T-helper 1 cell treated with Interleukin-12 subunit alpha and Interleukin-12 subunit beta and Interleukin-4 antibody, amounts not matched to agents 30 μg/mL and 1 μg/mL, for 36 hours (primary cell): Measurements from ENCODE around the gene CTNNA2.
"Not testable (repeated sequence)": the region's sequence is repeated elsewhere in the genome, so short reads cannot be mapped to it uniquely, and the experiment has no call there.

ENCODE experiments used
- H3K27ac Mint-ChIP-seq: one replicate; pipeline ENCODE4 v1.8.0; 2021; ENCODE audit warnings: mild to moderate bottlenecking, mixed read lengths
- H3K27me3 Mint-ChIP-seq: one replicate; pipeline ENCODE4 v1.8.0; 2021; ENCODE audit warnings: low read depth, mixed read lengths
- H3K36me3 Mint-ChIP-seq: one replicate; pipeline ENCODE4 v1.8.0; 2021; ENCODE audit warnings: low read depth, mixed read lengths
- H3K4me1 Mint-ChIP-seq: one replicate; pipeline ENCODE4 v1.8.0; 2021; ENCODE audit warnings: low read depth, mixed read lengths
- H3K4me3 Mint-ChIP-seq: one replicate; pipeline ENCODE4 v1.8.0; 2021; ENCODE audit warnings: mild to moderate bottlenecking, moderate library complexity, mixed read lengths
- H3K9me3 Mint-ChIP-seq: one replicate; pipeline ENCODE4 v1.8.0; 2021; ENCODE audit warnings: mixed read lengths

The CTNNA2 gene

DNA sequence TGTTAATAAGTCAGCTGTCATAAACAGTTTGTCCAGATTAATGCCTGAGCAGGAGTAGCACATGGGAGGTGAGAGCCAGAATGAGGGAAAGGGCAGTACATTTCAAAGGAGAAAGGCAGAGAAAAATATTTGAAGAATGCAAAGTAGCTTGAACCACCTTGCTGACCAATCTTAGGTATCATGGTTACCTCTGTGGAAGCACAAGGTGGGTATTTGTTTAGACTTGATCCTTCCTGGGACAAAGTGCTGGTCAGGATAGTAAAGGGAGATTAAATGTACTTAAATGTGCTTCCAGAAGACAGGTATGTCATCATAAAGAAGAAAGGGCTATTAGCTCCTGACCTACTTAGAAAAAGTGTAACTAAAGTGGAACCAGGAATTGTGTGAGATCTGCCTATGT, 686.7 kb downstream of the CTNNA2 start:
- no peak overlapping the region for H3K27ac Mint-ChIP-seq

DNA sequence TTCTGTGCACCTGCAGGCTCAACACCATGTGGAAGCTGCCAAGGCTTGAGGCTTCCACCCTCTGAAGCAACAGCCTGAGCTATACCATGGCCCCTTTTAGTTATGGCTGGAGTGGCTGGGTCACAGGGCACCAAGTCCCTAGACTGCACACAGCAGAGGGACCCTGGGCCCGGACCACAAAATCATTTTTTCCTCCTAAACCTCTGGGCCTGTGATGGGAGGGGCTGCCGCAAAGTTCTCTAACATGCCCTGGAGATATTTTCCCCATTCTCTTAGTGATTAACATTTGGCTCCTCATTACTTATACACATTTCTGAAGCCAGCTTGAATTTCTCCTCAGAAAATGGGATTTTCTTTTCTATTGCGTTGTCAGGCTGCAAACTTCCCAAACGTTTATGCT, 691.1 kb downstream of the CTNNA2 start:
- not testable (repeated sequence) for H3K4me3 Mint-ChIP-seq, H3K27me3 Mint-ChIP-seq, H3K4me1 Mint-ChIP-seq, H3K36me3 Mint-ChIP-seq, H3K27ac Mint-ChIP-seq
- H3K9me3 Mint-ChIP-seq, result peaks cover 22% of the 10 kb centered on the region

More for the DNA sequence above, 686.7 kb downstream of the CTNNA2 start:
- Mint-ChIP-seq H3K4me1 (no peaks in the 10 kb centered on the region), H3K36me3 (no peaks in the 10 kb centered on the region), H3K9me3 (peaks cover 15% of the 10 kb centered on the region), H3K27me3 (no peaks in the 10 kb centered on the region), H3K4me3 (no peak overlapping the region)

GRCh38 chr2:80205498-80205897, 692.6 kb downstream of the CTNNA2 start:
- H3K9me3 Mint-ChIP-seq, result peaks cover 26% of the 10 kb centered on the region
- H3K4me1 Mint-ChIP-seq, result no peaks in the 10 kb centered on the region
- H3K4me3 Mint-ChIP-seq, result no peak overlapping the region
- no peaks in the 10 kb centered on the region for H3K27me3 Mint-ChIP-seq
- no peaks in the 10 kb centered on the region for H3K36me3 Mint-ChIP-seq
- H3K27ac Mint-ChIP-seq, result no peak overlapping the region

DNA sequence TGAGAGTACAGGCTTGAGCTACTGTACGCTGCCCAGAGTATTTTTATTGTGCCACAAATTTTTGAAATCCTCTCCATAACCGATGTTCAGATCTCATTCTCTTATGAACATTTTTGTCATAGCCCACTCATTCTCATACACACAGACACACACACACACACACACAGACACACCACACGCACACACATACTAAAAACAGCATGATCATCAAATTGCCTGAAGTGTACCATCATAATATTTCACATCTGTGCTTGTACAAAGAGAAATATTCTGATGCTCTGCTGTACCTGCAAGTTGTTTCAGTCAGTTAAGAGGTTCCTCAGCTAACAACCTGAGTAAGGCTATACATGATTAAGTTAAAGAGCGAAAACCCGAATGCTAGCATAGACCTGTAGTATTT, 696.6 kb downstream of the CTNNA2 start:
- H3K9me3 Mint-ChIP-seq, result peaks cover 12% of the 10 kb centered on the region
- H3K36me3 Mint-ChIP-seq, result no peaks in the 10 kb centered on the region
- H3K27ac Mint-ChIP-seq, result no peak overlapping the region
- H3K4me1 Mint-ChIP-seq, result no peaks in the 10 kb centered on the region
- H3K4me3 Mint-ChIP-seq, result no peak overlapping the region
- no peaks in the 10 kb centered on the region for H3K27me3 Mint-ChIP-seq

- H3K27me3 Mint-ChIP-seq, result no peaks in the 10 kb centered on the region
- H3K4me3 Mint-ChIP-seq, result no peak overlapping the region
- peaks cover 11% of the 10 kb centered on the region for H3K9me3 Mint-ChIP-seq
- no peaks in the 10 kb centered on the region for H3K4me1 Mint-ChIP-seq
- no peak overlapping the region for H3K27ac Mint-ChIP-seq
- no peaks in the 10 kb centered on the region for H3K36me3 Mint-ChIP-seq
Measured at GRCh38 chr2:80217446-80217845, 704.6 kb downstream of the CTNNA2 start.

DNA sequence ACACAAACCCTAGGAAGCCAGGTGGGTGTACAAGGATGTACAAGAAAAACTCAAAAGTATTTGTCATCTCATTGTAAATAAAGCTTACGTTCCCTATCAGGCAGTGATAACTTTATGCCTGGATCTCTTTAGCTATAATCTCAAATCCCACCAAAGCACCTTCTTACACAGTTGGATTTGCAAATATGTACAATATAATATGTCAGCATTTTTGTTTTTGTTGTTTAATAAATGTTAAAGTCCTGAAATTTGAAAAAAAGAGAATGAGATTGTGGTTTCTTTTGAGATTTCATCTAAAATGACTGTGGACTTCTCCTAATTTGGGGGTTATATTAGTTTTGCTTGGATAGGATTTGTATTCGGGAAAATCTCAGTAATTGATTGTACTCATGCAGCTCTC, 709.8 kb downstream of the CTNNA2 start:
- H3K27me3 Mint-ChIP-seq, result no peaks in the 10 kb centered on the region
- no peak overlapping the region for H3K4me3 Mint-ChIP-seq
- no peak overlapping the region for H3K27ac Mint-ChIP-seq
- H3K36me3 Mint-ChIP-seq, result no peaks in the 10 kb centered on the region
- peaks cover 5% of the 10 kb centered on the region for H3K9me3 Mint-ChIP-seq
- H3K4me1 Mint-ChIP-seq, result no peaks in the 10 kb centered on the region

DNA sequence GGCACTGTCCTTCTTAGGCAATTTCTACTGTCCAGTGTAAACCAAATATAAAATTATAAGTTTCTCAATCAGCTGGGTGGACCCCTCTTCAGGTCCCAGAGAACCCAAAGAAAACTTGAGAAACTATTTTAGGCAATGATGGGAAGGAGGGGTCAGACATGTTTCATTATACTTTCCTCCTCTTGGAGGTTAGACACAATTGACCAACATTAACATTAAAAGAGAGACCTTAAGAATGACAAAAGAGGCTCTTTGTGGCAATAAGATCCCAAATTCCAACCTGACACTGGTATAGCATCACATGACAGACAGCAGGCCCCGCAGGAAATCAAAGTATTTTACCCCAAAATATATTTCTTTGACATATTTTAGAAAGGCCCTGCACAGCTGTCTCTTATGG, 718.6 kb downstream of the CTNNA2 start:
- H3K4me3 Mint-ChIP-seq, result no peak overlapping the region
- H3K27me3 Mint-ChIP-seq, result no peaks in the 10 kb centered on the region
- H3K9me3 Mint-ChIP-seq, result peaks cover 10% of the 10 kb centered on the region
- H3K27ac Mint-ChIP-seq, result no peak overlapping the region
- no peaks in the 10 kb centered on the region for H3K4me1 Mint-ChIP-seq
- H3K36me3 Mint-ChIP-seq, result no peaks in the 10 kb centered on the region

GRCh38 chr2:80233333-80233732, 720.5 kb downstream of the CTNNA2 start:
- no peaks in the 10 kb centered on the region for H3K4me1 Mint-ChIP-seq
- no peak overlapping the region for H3K27ac Mint-ChIP-seq
- no peak overlapping the region for H3K4me3 Mint-ChIP-seq
- no peaks in the 10 kb centered on the region for H3K36me3 Mint-ChIP-seq
- no peaks in the 10 kb centered on the region for H3K27me3 Mint-ChIP-seq
- peaks cover 5% of the 10 kb centered on the region for H3K9me3 Mint-ChIP-seq

GRCh38 chr2:80238692-80239469, 726.0 kb downstream of the CTNNA2 start:
- no peaks in the 10 kb centered on the region for H3K9me3 Mint-ChIP-seq
- H3K36me3 Mint-ChIP-seq, result no peaks in the 10 kb centered on the region
- no peaks in the 10 kb centered on the region for H3K4me1 Mint-ChIP-seq
- H3K27ac Mint-ChIP-seq, result no peak overlapping the region
- H3K27me3 Mint-ChIP-seq, result no peaks in the 10 kb centered on the region
- H3K4me3 Mint-ChIP-seq, result no peak overlapping the region

DNA sequence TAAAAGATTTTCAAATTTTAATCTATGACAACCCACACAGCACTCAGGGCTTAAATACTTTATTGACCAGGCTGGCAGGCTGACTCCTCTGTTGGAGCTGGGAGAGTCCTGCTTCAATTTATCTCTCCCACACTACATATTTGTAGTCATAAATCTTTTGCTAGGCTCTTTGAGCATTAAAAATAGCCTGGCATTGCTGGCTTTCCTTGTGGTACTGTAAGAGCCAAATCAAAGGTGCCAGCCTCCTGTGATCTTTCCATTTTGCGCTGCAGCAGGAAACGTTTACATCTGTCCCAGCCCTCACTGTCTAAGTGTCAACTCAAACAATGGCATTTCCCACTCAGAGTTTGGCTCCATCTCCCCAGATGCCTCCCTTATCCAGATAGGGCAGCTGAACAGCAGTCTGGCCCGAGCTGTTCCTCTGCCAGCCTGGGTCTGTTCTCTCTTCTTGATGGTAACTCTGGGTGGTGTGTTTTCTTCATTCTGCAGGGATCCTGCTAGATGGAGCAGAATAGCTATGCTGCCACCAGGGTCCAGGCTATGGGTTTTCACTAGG, 729.6 kb downstream of the CTNNA2 start:
- no peaks in the 10 kb centered on the region for H3K36me3 Mint-ChIP-seq
- no peaks in the 10 kb centered on the region for H3K9me3 Mint-ChIP-seq
- H3K4me3 Mint-ChIP-seq, result no peak overlapping the region
- H3K27me3 Mint-ChIP-seq, result no peaks in the 10 kb centered on the region
- no peak overlapping the region for H3K27ac Mint-ChIP-seq
- H3K4me1 Mint-ChIP-seq, result no peaks in the 10 kb centered on the region

DNA sequence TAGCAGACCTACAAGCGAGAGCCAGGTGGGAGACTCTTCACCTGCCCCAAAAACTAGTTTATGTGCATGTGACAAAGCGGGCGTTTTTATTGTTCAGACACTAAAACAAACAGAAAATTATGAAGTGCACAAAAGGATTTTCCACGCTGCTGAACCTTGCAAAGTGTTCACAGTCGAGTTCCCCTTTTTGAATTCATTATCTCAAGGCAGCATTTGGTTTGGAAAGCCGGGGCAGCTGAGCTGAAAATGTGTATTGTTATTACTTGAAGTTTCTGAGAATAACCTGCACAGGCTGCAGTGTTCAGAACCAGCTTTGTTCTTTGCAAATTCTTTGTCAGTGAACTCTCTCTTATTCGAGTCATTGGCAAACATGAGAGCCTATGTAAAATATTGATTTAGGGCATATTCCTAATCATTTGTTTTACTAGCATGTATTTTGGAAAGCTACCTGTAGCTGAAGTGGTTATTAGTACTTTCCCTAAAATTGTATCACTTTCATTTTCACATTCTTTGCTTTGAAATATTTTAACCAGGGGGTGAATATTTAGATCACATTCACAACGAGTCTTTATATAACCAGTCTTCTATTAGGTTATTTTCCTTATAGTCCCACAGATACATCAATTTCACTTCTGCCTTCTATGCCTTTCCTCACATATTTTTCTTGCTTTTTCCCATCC, 732.2 kb downstream of the CTNNA2 start:
- Mint-ChIP-seq H3K9me3 (no peaks in the 10 kb centered on the region), H3K4me3 (no peak overlapping the region), H3K27me3 (no peaks in the 10 kb centered on the region), H3K4me1 (no peaks in the 10 kb centered on the region), H3K27ac (no peak overlapping the region), H3K36me3 (no peaks in the 10 kb centered on the region)

GRCh38 chr2:80246534-80246933, 733.7 kb downstream of the CTNNA2 start:
- Mint-ChIP-seq H3K4me1 (no peaks in the 10 kb centered on the region), H3K27ac (no peak overlapping the region), H3K36me3 (no peaks in the 10 kb centered on the region), H3K9me3 (no peaks in the 10 kb centered on the region), H3K4me3 (no peak overlapping the region), H3K27me3 (no peaks in the 10 kb centered on the region)

DNA sequence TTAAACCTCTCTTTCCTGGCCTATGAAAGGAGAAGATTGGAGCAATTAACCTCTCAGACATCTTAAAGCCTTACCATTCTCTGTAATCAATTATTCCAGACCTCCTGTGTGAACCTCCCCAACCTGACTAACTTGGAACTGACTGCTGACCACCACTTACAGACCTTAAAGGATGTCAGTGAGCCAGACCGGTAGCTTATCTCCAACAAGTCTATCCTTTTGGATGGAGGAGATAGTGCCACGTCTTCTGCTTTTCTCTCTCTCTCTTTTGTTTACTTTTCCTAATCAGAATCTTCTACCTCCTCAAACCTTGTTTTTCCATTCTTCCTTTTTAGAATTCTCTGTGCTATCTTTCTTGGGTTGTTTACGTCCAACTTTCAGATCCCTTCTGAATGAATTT, 734.5 kb downstream of the CTNNA2 start:
- H3K27me3 Mint-ChIP-seq, result no peaks in the 10 kb centered on the region
- no peaks in the 10 kb centered on the region for H3K9me3 Mint-ChIP-seq
- no peak overlapping the region for H3K27ac Mint-ChIP-seq
- H3K4me1 Mint-ChIP-seq, result no peaks in the 10 kb centered on the region
- no peaks in the 10 kb centered on the region for H3K36me3 Mint-ChIP-seq
- no peak overlapping the region for H3K4me3 Mint-ChIP-seq

DNA sequence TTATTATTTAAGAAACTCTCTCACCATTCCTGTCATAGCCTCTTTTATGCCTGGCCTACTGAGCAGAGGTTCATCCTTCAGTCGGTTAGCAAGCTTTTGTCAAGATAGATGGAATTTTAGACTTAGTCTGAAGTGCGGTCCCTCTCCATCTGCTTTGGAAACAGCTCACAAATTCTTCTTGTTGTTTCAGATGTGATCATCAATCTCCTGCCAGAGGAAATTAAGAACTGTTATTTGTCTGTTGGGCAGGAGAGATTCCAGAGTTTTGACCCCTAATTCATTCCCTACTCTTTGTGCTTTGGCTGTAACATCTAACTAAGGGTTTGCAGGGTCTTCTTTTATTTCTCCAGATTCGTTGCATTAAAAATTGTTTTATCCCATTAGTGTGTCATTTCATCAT, 735.3 kb downstream of the CTNNA2 start:
- Mint-ChIP-seq H3K27ac (no peak overlapping the region), H3K4me1 (no peaks in the 10 kb centered on the region), H3K27me3 (no peaks in the 10 kb centered on the region), H3K4me3 (no peak overlapping the region), H3K9me3 (no peaks in the 10 kb centered on the region), H3K36me3 (no peaks in the 10 kb centered on the region)

DNA sequence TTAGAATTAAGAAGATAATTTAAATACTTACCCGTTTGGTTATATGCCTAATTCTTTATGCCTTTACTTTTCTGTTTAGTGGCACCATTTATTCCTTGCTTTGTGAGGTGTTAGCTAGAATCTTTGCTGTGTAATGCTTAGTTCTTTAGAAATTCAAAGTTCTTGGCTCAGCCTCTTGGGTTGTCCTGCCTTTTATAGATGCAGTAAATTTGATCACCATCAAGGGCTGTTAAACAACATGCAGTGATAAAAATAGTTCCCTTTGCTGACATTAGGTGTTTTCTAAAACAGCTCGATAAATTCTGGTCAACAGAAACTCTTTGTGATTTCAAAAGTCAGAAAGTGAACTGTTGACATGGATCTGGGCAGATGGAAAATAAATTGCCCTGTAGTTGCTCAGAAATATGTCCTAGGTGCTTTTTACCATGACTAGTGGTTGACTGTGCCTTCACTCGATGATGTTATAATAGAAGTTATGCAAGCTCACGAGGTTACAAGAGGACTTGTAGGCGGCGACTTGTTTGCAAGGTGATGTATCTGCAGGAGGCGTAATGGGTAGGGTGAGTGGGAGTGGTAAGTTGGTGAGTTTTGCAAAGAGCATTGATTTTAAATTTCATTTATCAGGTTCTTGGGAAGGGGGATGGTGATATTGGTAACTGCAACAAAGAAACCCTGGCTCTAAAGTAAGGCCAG, 739.6 kb downstream of the CTNNA2 start:
- H3K9me3 Mint-ChIP-seq, result no peaks in the 10 kb centered on the region
- no peak overlapping the region for H3K27ac Mint-ChIP-seq
- no peaks in the 10 kb centered on the region for H3K4me1 Mint-ChIP-seq
- H3K36me3 Mint-ChIP-seq, result no peaks in the 10 kb centered on the region
- H3K4me3 Mint-ChIP-seq, result no peak overlapping the region
- no peaks in the 10 kb centered on the region for H3K27me3 Mint-ChIP-seq
